ENCODE results near the gene TPP2. TPM values are rescaled to one million over a fixed set of nuclear protein-coding genes. Genes with fewer than 3 reads are reported as not detected.

The TPP2 gene
- total RNA-seq, 4 donors from 2014 or later: 19.9 to 39.9 (median 25.1) TPM

- WGBS, 2 donors: 33 to 41% methylated on average over 2 of the region's 2 CpGs
- intact Hi-C loops (cut with DNase I): loop anchor here (10.0 kb wide), 1 partner anchor 613 kb away; no protein-coding TSS in a partner anchor
These were observed 38.8 kb upstream of the TPP2 start for GRCh38 chr13:102558029-102558428.

GRCh38 chr13:102561933-102562332 lies 34.9 kb upstream of the TPP2 start:
- Histone ChIP-seq H3K4me1 (no peaks in the 10 kb centered on the region), H3K4me3 (no peak overlapping the region), H3K9me3 (no peaks in the 10 kb centered on the region), H3K27ac (no peak overlapping the region), H3K36me3 (no peaks in the 10 kb centered on the region), H3K27me3 (peaks cover 0 to 19% (median 0%) of the 10 kb centered on the region in 4 donors)
- TF ChIP-seq CTCF (IDR thresholded peaks at IDR 0.05): no peak
- TF ChIP-seq POLR2A (IDR thresholded peaks at IDR 0.05): no peak
- 14 to 25% methylated on average over 1 of the region's 1 CpG for WGBS, 2 donors
- no peak for DNase-seq
- intact Hi-C loops (cut with DNase I): no loop called here

More at GRCh38 chr13:102558029-102558428, 38.8 kb upstream of the TPP2 start:
- Histone ChIP-seq H3K27me3 (no peaks in the 10 kb centered on the region), H3K27ac (no peak overlapping the region), H3K4me3 (no peak overlapping the region), H3K9me3 (no peaks in the 10 kb centered on the region), H3K36me3 (no peaks in the 10 kb centered on the region), H3K4me1 (no peaks in the 10 kb centered on the region)
- no peak for TF ChIP-seq POLR2A (IDR thresholded peaks at IDR 0.05)
- no peak for TF ChIP-seq CTCF (IDR thresholded peaks at IDR 0.05)
- DNase-seq: no peak

GRCh38 chr13:102563267-102563666 lies 33.5 kb upstream of the TPP2 start:
- Histone ChIP-seq H3K27me3 (peaks cover 0 to 26% (median 0%) of the 10 kb centered on the region in 4 donors), H3K36me3 (no peaks in the 10 kb centered on the region), H3K4me1 (no peaks in the 10 kb centered on the region), H3K9me3 (no peaks in the 10 kb centered on the region), H3K27ac (no peak overlapping the region), H3K4me3 (no peak overlapping the region)
- TF ChIP-seq POLR2A (IDR thresholded peaks at IDR 0.05): no peak
- TF ChIP-seq CTCF (IDR thresholded peaks at IDR 0.05): no peak
- intact Hi-C loops (cut with DNase I): no loop called here
- no peak for DNase-seq
- WGBS, 2 donors: 79 to 85% methylated on average over 2 of the region's 2 CpGs

GRCh38 chr13:102564564-102564963 lies 32.2 kb upstream of the TPP2 start:
- TF ChIP-seq POLR2A (IDR thresholded peaks at IDR 0.05): no peak
- no peak for TF ChIP-seq CTCF (IDR thresholded peaks at IDR 0.05)
- no peak overlapping the region for H3K27ac ChIP-seq
- intact Hi-C loops (cut with DNase I): no loop called here
- no peaks in the 10 kb centered on the region for H3K9me3 ChIP-seq
- H3K36me3 ChIP-seq: no peaks in the 10 kb centered on the region
- WGBS, 2 donors: 79% methylated on average over 4 of the region's 4 CpGs
- no peaks in the 10 kb centered on the region for H3K4me1 ChIP-seq
- DNase-seq: no peak
- no peak overlapping the region for H3K4me3 ChIP-seq
- H3K27me3 ChIP-seq: peaks cover 0 to 26% (median 0%) of the 10 kb centered on the region in 4 donors

GRCh38 chr13:102566513-102566912 lies 30.3 kb upstream of the TPP2 start:
- Histone ChIP-seq H3K27ac (no peak overlapping the region), H3K36me3 (no peaks in the 10 kb centered on the region), H3K4me3 (no peak overlapping the region), H3K9me3 (no peaks in the 10 kb centered on the region), H3K27me3 (peaks cover 0 to 33% (median 0%) of the 10 kb centered on the region in 4 donors), H3K4me1 (no peaks in the 10 kb centered on the region)
- intact Hi-C loops (cut with DNase I): no loop called here
- no peak for DNase-seq
- no peak for TF ChIP-seq POLR2A (IDR thresholded peaks at IDR 0.05)
- 64 to 81% methylated on average over 1 of the region's 1 CpG for WGBS, 2 donors

GRCh38 chr13:102567857-102568256 lies 28.9 kb upstream of the TPP2 start:
- H3K9me3 ChIP-seq: no peaks in the 10 kb centered on the region
- intact Hi-C loops (cut with DNase I): no loop called here
- WGBS, 2 donors: 58 to 86% methylated on average over 3 to 4 of the region's 4 CpGs
- H3K4me1 ChIP-seq: no peaks in the 10 kb centered on the region
- no peak for DNase-seq
- no peak overlapping the region for H3K4me3 ChIP-seq
- H3K27me3 ChIP-seq: peaks cover 0 to 33% (median 0%) of the 10 kb centered on the region in 4 donors
- TF ChIP-seq POLR2A (IDR thresholded peaks at IDR 0.05) (no peak), CTCF (IDR thresholded peaks at IDR 0.05) (no peak)
- H3K27ac ChIP-seq: no peak overlapping the region
- H3K36me3 ChIP-seq: no peaks in the 10 kb centered on the region

Measured in esophagus squamous epithelium (tissue), 5 donors.